ENCODE measurements around the gene USP6NL.

DNA sequence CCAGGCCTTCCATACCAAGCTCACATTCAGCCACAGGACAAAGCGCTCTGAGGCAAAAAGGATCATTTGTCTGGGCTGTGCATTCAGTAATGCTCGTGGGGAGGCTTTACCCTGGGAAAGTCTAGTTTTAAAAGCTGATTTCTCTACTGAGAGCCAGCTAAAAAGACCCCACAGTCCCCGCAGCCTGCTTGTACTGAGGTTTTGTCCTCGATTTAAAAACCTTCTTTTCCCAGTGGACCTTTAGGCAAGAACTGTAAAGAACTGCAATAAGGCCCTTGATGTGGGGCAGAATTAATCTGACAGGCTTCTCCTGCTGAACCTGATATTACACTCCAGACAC, 180.3 kb downstream of the USP6NL start:
- TF ChIP-seq, protein P1, sequence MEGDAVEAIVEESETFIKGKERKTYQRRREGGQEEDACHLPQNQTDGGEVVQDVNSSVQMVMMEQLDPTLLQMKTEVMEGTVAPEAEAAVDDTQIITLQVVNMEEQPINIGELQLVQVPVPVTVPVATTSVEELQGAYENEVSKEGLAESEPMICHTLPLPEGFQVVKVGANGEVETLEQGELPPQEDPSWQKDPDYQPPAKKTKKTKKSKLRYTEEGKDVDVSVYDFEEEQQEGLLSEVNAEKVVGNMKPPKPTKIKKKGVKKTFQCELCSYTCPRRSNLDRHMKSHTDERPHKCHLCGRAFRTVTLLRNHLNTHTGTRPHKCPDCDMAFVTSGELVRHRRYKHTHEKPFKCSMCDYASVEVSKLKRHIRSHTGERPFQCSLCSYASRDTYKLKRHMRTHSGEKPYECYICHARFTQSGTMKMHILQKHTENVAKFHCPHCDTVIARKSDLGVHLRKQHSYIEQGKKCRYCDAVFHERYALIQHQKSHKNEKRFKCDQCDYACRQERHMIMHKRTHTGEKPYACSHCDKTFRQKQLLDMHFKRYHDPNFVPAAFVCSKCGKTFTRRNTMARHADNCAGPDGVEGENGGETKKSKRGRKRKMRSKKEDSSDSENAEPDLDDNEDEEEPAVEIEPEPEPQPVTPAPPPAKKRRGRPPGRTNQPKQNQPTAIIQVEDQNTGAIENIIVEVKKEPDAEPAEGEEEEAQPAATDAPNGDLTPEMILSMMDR (conservative IDR thresholded peaks at IDR 0.05 in 1 of 2, IDR thresholded peaks at IDR 0.05 in 1 of 2; ENCODE audit: extremely low read depth in 1 of 2, insufficient read depth in 1 of 2, low read depth in 1 of 2, low read length in 2 of 2) = no peak
- TF ChIP-seq EZH2 (IDR thresholded peaks at IDR 0.05; ENCODE audit: borderline replicate concordance, low read length) = no peak
